Measurements from ENCODE around the gene NSMCE1. TPM values are rescaled to one million over a fixed set of nuclear protein-coding genes. Genes with fewer than 3 reads are reported as not detected.

Gene NSMCE1
- total RNA-seq, 1 experiment from 2014 or later: 19.3 TPM

DNA sequence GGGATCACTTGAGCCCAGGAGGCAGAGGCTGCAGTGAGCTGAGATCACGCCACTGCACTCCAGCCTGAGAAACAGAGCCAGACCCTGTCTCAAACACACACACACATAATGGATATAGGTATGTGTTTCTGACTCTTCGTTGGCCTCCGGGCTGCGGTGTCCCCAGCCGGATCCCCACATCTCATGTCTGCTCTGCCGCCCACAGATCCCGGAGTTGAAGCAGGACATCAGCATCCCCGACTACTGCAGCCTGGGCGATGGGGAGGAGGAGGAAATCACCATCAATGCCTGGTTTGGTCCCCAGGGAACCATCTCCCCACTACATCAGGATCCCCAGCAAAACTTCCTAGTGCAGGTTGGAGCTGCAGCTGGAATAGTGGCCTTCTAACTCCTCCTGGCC lies 49.8 kb downstream of the NSMCE1 start:
- no peaks in the 10 kb centered on the region for H4K20me1 ChIP-seq (ENCODE audit: control insufficient read depth, insufficient read depth, insufficient read length)
- no peak overlapping the region for H2BK20ac ChIP-seq (ENCODE audit: low read depth, low read length, poor library complexity, severe bottlenecking)
- H2BK12ac ChIP-seq (ENCODE audit: insufficient read length, low read depth, low read length): no peak overlapping the region
- no peak overlapping the region for H3K27ac ChIP-seq (ENCODE audit: insufficient read length, low read depth, low read length)
- H3K36me3 Mint-ChIP-seq (ENCODE audit: insufficient read depth in 1 of 3, low read depth in 3 of 3): peaks cover 5 to 20% (median 19%) of the 10 kb centered on the region in 3 experiments; a peak in 6 of 7 replicates
- no peak overlapping the region for H2BK5ac ChIP-seq (ENCODE audit: insufficient read length, low read length)
- H3K4me1 Mint-ChIP-seq: peaks cover 6% of the 10 kb centered on the region in 2 experiments
- H3K27me3 ChIP-seq (ENCODE audit: insufficient read depth, low read length): no peaks in the 10 kb centered on the region
- H3K9me3 ChIP-seq (ENCODE audit: control insufficient read depth, low read depth, low read length): no peaks in the 10 kb centered on the region
- H2BK15ac ChIP-seq (ENCODE audit: low read depth, low read length): no peak overlapping the region
- H3K18ac ChIP-seq (ENCODE audit: insufficient read length, low read depth, low read length): no peak overlapping the region
- H3K79me1 ChIP-seq (ENCODE audit: insufficient read depth, low read depth, low read length, poor library complexity, severe bottlenecking): no peaks in the 10 kb centered on the region
- 0 out of 2 replicates have a peak, but pooled peaks cover 2% of the 10 kb centered on the region for H3K4me1 ChIP-seq (ENCODE audit: insufficient read depth, low read length)
- no peaks in the 10 kb centered on the region for H3K23me2 ChIP-seq (ENCODE audit: insufficient read length, low read depth, low read length, poor library complexity, severe bottlenecking)
- H3K27ac Mint-ChIP-seq: peak overlapping the region in 1 of 3 experiments; percentile 94; a peak in 2 of 7 replicates
- DNase-seq: no peak
- H3K4me2 ChIP-seq (ENCODE audit: insufficient read depth, insufficient read length, low read length): no peak overlapping the region
- no peaks in the 10 kb centered on the region for H3K9me3 Mint-ChIP-seq
- H4K91ac ChIP-seq (ENCODE audit: insufficient read length, low read depth, low read length): no peak overlapping the region
- H4K5ac ChIP-seq (ENCODE audit: insufficient read length, low read depth, low read length): no peak overlapping the region
- no peak overlapping the region for H4K8ac ChIP-seq (replicated peaks; ENCODE audit: insufficient read length, low read depth, low read length)
- no peak overlapping the region for H3K4ac ChIP-seq (ENCODE audit: low read depth, low read length)
- WGBS (ENCODE audit: extremely low coverage, insufficient read length, low lambda C conversion rate): no CpG with 5 or more reads among the region's 9 CpGs
- H3K9ac ChIP-seq (ENCODE audit: extremely low read depth, insufficient read length, low read length): no peak overlapping the region
- no peak overlapping the region for H3K23ac ChIP-seq (ENCODE audit: insufficient read length, low read depth, low read length)
- H3K4me3 Mint-ChIP-seq: no peak overlapping the region
- no peak overlapping the region for H3K56ac ChIP-seq (ENCODE audit: insufficient read length, low read depth, low read length)
- no peak overlapping the region for H2AK5ac ChIP-seq (ENCODE audit: insufficient read length, low read length)
- no peak overlapping the region for H2BK120ac ChIP-seq (ENCODE audit: low read depth, low read length, poor library complexity, severe bottlenecking)
- TF ChIP-seq, protein P1, sequence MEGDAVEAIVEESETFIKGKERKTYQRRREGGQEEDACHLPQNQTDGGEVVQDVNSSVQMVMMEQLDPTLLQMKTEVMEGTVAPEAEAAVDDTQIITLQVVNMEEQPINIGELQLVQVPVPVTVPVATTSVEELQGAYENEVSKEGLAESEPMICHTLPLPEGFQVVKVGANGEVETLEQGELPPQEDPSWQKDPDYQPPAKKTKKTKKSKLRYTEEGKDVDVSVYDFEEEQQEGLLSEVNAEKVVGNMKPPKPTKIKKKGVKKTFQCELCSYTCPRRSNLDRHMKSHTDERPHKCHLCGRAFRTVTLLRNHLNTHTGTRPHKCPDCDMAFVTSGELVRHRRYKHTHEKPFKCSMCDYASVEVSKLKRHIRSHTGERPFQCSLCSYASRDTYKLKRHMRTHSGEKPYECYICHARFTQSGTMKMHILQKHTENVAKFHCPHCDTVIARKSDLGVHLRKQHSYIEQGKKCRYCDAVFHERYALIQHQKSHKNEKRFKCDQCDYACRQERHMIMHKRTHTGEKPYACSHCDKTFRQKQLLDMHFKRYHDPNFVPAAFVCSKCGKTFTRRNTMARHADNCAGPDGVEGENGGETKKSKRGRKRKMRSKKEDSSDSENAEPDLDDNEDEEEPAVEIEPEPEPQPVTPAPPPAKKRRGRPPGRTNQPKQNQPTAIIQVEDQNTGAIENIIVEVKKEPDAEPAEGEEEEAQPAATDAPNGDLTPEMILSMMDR (conservative IDR thresholded peaks at IDR 0.05): no peak
- H3K14ac ChIP-seq (ENCODE audit: insufficient read depth, low read length): no peak overlapping the region; the same call in 1 of the 2 replicates
- H3T11ph ChIP-seq (ENCODE audit: low read length): no peak overlapping the region
- no peak overlapping the region for H2AFZ ChIP-seq (ENCODE audit: low read length)
- H3K27me3 Mint-ChIP-seq (ENCODE audit: low read depth): no peaks in the 10 kb centered on the region
- no peaks in the 10 kb centered on the region for H3K79me2 ChIP-seq (ENCODE audit: insufficient read depth, low read length)

Data from H9 (cell line).